Tibial nerve (tissue), 4 donors: ENCODE data around the gene MRPL3.

Experiments
- EP300 ChIP-seq, 2 donors: sonication (generic); formaldehyde crosslinking; IDR thresholded peaks; one replicate each; pipeline ENCODE4 v1.6.1; 2017; ENCODE audit warnings: antibody characterized with exemption in 2 of 2, mild to moderate bottlenecking in 1 of 2
- POLR2A ChIP-seq, 2 donors: fragments of 450-650 bp; IDR thresholded peaks; one replicate each; pipeline ENCODE4 v1.6.1; 2017; ENCODE audit warnings: antibody characterized with exemption in 2 of 2, mild to moderate bottlenecking in 2 of 2, moderate library complexity in 2 of 2
- TF ChIP-seq, protein P1 (sequence below), 5 experiments: fragments of 200-600 bp in 3 of 5; fragments of 450-650 bp in 2 of 5; sonication (generic) in 3 of 5; IDR thresholded peaks; one replicate each; pipeline ENCODE4 v1.5.1; 2016 to 2019; ENCODE audit warnings: antibody characterized with exemption in 5 of 5, mild to moderate bottlenecking in 3 of 5, moderate library complexity in 2 of 5

GRCh38 chr3:131544557-131544956 is 41.8 kb upstream of the MRPL3 start:
- TF ChIP-seq, protein P1, sequence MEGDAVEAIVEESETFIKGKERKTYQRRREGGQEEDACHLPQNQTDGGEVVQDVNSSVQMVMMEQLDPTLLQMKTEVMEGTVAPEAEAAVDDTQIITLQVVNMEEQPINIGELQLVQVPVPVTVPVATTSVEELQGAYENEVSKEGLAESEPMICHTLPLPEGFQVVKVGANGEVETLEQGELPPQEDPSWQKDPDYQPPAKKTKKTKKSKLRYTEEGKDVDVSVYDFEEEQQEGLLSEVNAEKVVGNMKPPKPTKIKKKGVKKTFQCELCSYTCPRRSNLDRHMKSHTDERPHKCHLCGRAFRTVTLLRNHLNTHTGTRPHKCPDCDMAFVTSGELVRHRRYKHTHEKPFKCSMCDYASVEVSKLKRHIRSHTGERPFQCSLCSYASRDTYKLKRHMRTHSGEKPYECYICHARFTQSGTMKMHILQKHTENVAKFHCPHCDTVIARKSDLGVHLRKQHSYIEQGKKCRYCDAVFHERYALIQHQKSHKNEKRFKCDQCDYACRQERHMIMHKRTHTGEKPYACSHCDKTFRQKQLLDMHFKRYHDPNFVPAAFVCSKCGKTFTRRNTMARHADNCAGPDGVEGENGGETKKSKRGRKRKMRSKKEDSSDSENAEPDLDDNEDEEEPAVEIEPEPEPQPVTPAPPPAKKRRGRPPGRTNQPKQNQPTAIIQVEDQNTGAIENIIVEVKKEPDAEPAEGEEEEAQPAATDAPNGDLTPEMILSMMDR (IDR thresholded peaks at IDR 0.05), result no peak
- no peak for TF ChIP-seq EP300 (IDR thresholded peaks at IDR 0.05)
- TF ChIP-seq POLR2A (IDR thresholded peaks at IDR 0.05), result no peak
